GM12875 (cell line): ENCODE results near the gene ABCA8.

Experiments used
- H3K4me3 ChIP-seq: one replicate; pipeline ENCODE4 v1.5.1; 2011; ENCODE audit warnings: low read depth, low read length, control low read depth
- CTCF ChIP-seq: IDR thresholded peaks from 2 replicates; pipeline ENCODE4 v1.5.1; 2011; ENCODE audit warnings: low read depth, mild to moderate bottlenecking, control low read depth, inconsistent platforms, low read length, moderate library complexity, borderline replicate concordance; ENCODE audit not compliant: insufficient read depth

ABCA8 gene

GRCh38 chr17:68908045-68908444 lies 47.1 kb downstream of the ABCA8 start:
- TF ChIP-seq CTCF, result no peak
- H3K4me3 ChIP-seq, result no peak overlapping the region

GRCh38 chr17:68906638-68907037 lies 48.6 kb downstream of the ABCA8 start:
- no peak for TF ChIP-seq CTCF
- no peak overlapping the region for H3K4me3 ChIP-seq

GRCh38 chr17:68903286-68903685 lies 51.9 kb downstream of the ABCA8 start:
- no peak for TF ChIP-seq CTCF
- no peak overlapping the region for H3K4me3 ChIP-seq

- no peak for TF ChIP-seq CTCF
These were observed 57.6 kb downstream of the ABCA8 start for GRCh38 chr17:68897557-68897956.

GRCh38 chr17:68892658-68893057 lies 62.5 kb downstream of the ABCA8 start:
- H3K4me3 ChIP-seq, result no peak overlapping the region
- no peak for TF ChIP-seq CTCF

More at GRCh38 chr17:68897557-68897956, 57.6 kb downstream of the ABCA8 start:
- no peak overlapping the region for H3K4me3 ChIP-seq

- H3K4me3 ChIP-seq, result no peak overlapping the region
- no peak for TF ChIP-seq CTCF
These were observed 63.0 kb downstream of the ABCA8 start for GRCh38 chr17:68892193-68892592.

- TF ChIP-seq CTCF, result no peak
These were observed 68.8 kb downstream of the ABCA8 start for GRCh38 chr17:68886401-68886800.

More at GRCh38 chr17:68886401-68886800, 68.8 kb downstream of the ABCA8 start:
- no peak overlapping the region for H3K4me3 ChIP-seq
